Measurements from ENCODE around the gene ADGRE2.

Gene ADGRE2

DNA sequence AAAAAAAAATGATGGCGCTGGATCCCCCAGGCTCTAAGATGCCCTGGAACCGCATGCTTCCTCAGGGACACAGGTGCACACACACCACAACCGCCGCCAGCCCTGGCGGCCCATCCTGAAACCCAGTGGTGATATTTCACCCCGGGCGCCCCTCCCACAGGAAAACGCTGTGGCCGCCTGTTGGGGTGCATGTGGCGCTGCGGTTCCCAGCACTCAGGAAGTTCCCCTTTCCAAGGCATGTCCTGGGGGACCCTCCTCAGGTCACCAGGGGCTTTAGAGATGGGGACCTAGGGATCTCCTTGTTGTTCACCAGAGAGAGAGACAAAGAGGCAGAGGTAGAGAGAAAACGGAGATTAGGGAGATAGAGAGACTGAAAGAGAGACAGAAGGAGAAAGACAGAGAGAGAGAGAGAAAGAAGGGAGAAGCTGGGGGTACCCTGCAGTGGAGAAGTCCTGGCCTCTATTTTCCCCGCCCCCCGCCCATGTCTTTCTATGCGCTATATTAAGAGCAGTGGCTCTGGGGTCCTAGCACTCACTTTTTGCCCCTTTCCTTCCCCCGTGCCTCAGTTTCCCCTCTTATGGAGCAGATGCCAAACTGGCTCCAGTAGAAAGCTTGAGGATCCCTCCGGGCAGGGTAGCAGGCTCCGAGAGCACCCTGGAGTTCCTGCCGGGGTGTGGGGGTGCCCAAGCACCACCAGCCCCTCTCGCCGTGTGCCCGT lies 2.3 kb downstream of the ADGRE2 start:
- TF ChIP-seq, protein P1, sequence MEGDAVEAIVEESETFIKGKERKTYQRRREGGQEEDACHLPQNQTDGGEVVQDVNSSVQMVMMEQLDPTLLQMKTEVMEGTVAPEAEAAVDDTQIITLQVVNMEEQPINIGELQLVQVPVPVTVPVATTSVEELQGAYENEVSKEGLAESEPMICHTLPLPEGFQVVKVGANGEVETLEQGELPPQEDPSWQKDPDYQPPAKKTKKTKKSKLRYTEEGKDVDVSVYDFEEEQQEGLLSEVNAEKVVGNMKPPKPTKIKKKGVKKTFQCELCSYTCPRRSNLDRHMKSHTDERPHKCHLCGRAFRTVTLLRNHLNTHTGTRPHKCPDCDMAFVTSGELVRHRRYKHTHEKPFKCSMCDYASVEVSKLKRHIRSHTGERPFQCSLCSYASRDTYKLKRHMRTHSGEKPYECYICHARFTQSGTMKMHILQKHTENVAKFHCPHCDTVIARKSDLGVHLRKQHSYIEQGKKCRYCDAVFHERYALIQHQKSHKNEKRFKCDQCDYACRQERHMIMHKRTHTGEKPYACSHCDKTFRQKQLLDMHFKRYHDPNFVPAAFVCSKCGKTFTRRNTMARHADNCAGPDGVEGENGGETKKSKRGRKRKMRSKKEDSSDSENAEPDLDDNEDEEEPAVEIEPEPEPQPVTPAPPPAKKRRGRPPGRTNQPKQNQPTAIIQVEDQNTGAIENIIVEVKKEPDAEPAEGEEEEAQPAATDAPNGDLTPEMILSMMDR (IDR thresholded peaks at IDR 0.05) = no peak

DNA sequence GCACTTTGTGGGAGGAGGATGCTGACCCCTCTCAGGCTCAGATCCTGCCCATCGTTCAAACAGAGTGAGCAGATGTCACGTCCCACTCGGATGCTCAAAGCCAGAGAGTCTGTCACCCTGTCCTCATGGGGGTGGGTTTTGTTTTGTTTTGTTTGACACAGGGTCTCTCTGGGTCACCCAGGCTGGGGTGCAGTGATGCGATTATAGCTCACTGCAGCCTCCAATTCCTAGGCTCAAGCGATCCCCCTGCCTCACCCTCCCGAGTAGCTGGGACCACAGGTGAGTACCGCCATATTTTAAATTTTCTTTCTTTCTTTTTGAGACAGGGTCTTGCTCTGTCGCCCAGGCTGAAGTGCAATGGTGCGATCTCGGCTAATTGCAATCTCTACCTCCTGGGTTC lies 4.0 kb downstream of the ADGRE2 start:
- TF ChIP-seq, protein P1 (IDR thresholded peaks at IDR 0.05) = no peak

DNA sequence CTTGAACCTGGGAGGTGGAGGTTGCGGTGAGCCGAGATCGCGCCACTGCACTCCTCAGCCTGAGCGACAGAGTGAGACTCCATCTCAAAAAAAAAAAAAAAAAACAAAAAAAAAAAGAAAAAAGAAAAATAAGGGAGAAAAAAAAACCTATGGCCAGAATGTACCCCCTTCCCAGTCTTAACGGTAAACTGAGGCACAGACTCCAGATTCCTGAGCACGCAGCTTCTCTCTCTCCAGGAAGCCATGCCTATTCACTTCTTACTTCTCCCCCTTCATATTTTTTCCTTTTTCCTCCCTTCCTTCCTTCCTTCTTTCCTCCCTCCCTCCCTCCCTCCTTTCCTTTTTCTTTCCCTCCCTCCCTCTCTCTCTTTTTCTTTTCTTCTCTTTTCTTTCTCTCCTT lies 5.4 kb downstream of the ADGRE2 start:
- TF ChIP-seq, protein P1 (IDR thresholded peaks at IDR 0.05) = no peak

DNA sequence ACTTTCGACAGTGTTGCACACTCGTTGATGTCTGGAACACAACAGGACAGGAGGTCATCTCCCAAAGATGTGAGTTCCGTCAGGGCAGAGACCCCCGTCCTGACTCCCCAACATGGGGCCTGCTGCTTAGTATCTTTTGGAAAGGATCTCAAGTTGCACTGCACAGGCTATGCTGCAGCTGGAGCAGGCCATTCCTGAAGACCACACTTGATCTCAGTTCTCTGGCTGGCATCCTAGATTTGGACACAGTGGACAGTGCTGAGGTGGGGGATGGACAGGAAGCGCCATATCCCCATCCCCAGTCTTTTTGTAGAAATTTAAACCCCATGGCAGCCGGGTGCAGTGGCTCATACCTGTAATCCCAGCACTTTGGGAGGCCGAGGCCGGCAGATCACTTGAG lies 5.9 kb downstream of the ADGRE2 start:
- TF ChIP-seq, protein P1 (IDR thresholded peaks at IDR 0.05) = no peak

DNA sequence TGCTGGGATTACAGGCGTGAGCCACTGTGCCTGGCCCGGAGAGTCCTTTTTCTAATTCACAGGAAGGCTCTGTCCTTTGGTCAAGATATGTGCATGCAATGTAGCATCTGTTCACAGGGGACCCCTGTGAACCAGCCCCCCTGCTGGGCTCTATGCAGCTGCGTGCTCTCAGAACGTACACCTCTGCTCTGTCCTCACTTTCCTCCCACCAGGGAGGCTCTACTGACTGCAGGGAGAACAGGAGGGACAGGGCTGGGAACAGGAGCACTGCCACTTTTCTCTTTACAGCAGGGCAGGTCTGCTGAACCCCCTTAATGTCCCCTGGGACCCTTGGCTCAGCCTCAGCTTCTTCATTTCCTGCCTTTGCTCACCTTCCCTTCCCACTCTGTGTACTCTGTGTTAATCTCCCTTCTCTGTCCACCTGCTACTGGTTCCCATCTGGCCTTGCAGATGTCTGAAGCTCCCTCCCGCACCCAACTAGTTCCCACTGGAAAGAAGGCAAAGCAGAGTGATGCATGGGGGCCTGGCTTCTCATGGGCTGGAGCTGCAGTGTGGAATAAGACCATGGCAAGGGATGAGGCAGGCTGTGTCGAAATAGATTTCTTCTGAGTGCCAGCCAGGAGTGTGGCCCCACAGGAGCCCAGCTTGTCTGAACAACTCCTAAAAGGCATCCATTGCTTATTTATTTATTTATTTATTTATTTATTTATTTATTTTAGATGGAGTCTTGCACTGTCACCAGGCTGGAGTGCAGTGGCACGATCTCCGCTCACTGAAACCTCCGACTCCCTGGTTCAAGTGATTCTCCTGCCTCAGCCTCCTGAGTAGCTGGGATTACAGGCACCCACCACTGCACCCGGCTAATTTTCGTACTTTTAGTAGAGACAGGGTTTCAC lies 7.2 kb downstream of the ADGRE2 start:
- TF ChIP-seq, protein P1 (IDR thresholded peaks at IDR 0.05) = no peak

DNA sequence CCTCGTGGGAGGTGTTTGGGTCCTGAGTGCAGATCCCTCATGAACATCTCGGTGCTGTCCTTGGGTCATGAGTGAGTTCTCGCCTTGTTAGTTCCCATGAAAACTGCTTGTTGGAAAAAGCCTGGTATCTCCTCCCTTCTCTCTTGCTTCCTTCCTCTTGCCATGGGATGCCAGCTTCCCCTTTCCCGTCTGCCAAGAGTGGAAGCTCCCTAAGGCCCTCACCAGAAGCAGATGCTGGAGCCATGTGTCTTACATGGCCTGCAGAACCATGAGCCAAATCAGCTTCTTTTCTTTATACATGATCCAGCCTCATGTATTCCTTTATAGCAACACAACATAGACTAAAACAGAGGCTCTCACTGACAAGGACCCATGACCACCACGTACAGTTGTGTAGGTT lies 8.2 kb downstream of the ADGRE2 start:
- TF ChIP-seq, protein P1 (IDR thresholded peaks at IDR 0.05) = no peak

DNA sequence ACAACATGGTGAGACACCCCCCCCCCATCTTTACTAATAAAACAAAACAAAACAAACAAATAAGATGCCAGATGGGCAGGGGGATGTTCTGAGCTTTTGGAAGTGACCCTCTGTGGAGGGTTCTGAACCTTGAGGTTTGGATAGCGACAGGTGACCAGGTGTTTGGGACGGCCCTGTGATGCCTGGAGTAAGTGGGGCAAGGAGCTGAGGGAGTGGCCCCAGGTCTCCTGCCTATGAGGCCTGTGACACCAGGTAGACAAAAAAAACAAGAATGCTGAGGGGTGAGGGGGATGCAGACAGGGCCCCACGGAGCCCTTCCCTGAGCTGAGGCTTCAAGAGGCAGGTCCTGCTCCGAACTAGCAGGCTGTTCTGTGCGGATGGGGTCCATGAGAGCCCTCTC lies 9.2 kb downstream of the ADGRE2 start:
- TF ChIP-seq, protein P1 (IDR thresholded peaks at IDR 0.05) = no peak
